ENCODE measurements around the gene TSEN34. TPM values are rescaled to one million over a fixed set of nuclear protein-coding genes. Genes with fewer than 3 reads are reported as not detected.
"Not testable (repeated sequence)": the region's sequence is repeated elsewhere in the genome, so short reads cannot be mapped to it uniquely, and the experiment has no call there.

The TSEN34 gene
- total RNA-seq, 1 experiment from 2014 or later: 64.7 TPM

DNA sequence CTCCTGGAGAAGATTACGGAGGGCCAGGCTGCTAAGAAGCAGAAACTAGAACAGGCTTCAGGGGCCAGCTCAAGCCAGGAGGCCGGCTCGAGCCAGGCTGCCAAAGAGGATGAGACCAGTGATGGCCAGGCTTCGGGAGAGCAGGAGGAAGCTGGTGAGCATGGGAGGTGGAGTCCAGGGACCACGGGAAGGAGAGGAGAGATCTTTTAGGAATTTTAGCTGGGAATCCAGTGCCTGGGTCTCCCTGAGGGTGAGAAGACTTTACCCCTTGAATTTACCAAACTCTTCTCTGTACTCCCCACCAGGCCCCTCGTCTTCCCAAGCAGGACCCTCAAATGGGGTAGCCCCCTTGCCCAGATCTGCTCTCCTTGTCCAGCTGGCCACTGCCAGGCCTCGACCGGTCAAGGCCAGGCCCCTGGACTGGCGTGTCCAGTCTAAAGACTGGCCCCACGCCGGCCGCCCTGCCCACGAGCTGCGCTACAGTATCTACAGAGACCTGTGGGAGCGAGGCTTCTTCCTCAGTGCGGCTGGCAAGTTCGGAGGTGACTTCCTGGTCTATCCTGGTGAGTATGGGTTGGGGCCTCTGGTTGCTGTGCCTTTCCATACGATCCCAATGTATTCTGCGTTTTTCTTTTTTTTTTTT is 824 bp downstream of the TSEN34 start:
- H3K36me3 ChIP-seq (ENCODE audit: insufficient read depth, low read length, poor library complexity, severe bottlenecking): peaks cover 21% of the 10 kb centered on the region
- no peak for DNase-seq (ENCODE audit: low spot score)
- ChIA-PET CTCF (no interaction called here), POLR2A (ENCODE audit: low non-redundant PET) (no interaction called here)
- peaks cover 17% of the 10 kb centered on the region for H3K4me1 ChIP-seq (ENCODE audit: insufficient read depth, low read length, poor library complexity, severe bottlenecking)
- H3K27me3 ChIP-seq (replicated peaks; ENCODE audit: insufficient read depth, low read depth, low read length, poor library complexity): no peaks in the 10 kb centered on the region
- H3K27ac ChIP-seq (ENCODE audit: low read depth, low read length, poor library complexity, severe bottlenecking): peak overlapping the region; percentile 98
- H3K4me3 ChIP-seq (ENCODE audit: low read depth, low read length, poor library complexity, severe bottlenecking): peak overlapping the region; percentile 91
- intact Hi-C loops (cut with micrococcal nuclease; ENCODE audit: unreplicated experiment): no loop called here
- TF ChIP-seq, protein P1, sequence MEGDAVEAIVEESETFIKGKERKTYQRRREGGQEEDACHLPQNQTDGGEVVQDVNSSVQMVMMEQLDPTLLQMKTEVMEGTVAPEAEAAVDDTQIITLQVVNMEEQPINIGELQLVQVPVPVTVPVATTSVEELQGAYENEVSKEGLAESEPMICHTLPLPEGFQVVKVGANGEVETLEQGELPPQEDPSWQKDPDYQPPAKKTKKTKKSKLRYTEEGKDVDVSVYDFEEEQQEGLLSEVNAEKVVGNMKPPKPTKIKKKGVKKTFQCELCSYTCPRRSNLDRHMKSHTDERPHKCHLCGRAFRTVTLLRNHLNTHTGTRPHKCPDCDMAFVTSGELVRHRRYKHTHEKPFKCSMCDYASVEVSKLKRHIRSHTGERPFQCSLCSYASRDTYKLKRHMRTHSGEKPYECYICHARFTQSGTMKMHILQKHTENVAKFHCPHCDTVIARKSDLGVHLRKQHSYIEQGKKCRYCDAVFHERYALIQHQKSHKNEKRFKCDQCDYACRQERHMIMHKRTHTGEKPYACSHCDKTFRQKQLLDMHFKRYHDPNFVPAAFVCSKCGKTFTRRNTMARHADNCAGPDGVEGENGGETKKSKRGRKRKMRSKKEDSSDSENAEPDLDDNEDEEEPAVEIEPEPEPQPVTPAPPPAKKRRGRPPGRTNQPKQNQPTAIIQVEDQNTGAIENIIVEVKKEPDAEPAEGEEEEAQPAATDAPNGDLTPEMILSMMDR (conservative IDR thresholded peaks at IDR 0.05; ENCODE audit: low read depth, low read length): no peak
- TF ChIP-seq EZH2 (IDR thresholded peaks at IDR 0.05; ENCODE audit: borderline replicate concordance, low read depth, low read length, poor library complexity, severe bottlenecking): no peak
- no peaks in the 10 kb centered on the region for H3K9me3 ChIP-seq (ENCODE audit: low read depth, low read length, poor library complexity, severe bottlenecking)
- no TSS peak for BruUV-seq (replicated peaks)

DNA sequence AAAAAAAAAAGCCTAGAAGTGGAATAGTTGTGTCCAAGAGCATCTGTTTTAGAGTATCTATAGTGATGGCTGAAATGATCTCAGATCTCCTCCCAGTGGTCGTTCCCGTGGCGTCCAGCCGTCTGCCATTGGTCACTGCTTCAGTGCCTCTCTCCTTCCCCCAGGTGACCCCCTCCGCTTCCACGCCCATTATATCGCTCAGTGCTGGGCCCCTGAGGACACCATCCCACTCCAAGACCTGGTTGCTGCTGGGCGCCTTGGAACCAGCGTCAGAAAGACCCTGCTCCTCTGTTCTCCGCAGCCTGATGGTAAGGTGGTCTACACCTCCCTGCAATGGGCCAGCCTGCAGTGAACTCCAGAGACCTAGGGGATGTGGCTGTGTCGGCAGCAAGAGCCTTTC is 1.9 kb downstream of the TSEN34 start:
- no peak overlapping the region for H3K4me3 ChIP-seq (ENCODE audit: low read depth, low read length, poor library complexity, severe bottlenecking)
- intact Hi-C loops (cut with micrococcal nuclease; ENCODE audit: unreplicated experiment): no loop called here
- no TSS peak for BruUV-seq (replicated peaks)
- no peak for TF ChIP-seq EZH2 (IDR thresholded peaks at IDR 0.05; ENCODE audit: borderline replicate concordance, low read depth, low read length, poor library complexity, severe bottlenecking)
- TF ChIP-seq, protein P1 (conservative IDR thresholded peaks at IDR 0.05; ENCODE audit: low read depth, low read length): no peak
- DNase-seq (ENCODE audit: low spot score): no peak
- no peak overlapping the region for H3K27ac ChIP-seq (ENCODE audit: low read depth, low read length, poor library complexity, severe bottlenecking)
- no peaks in the 10 kb centered on the region for H3K27me3 ChIP-seq (replicated peaks; ENCODE audit: insufficient read depth, low read depth, low read length, poor library complexity)
- ChIA-PET CTCF (no interaction called here), POLR2A (ENCODE audit: low non-redundant PET) (no interaction called here)
- H3K36me3 ChIP-seq (ENCODE audit: insufficient read depth, low read length, poor library complexity, severe bottlenecking): peaks cover 21% of the 10 kb centered on the region
- H3K4me1 ChIP-seq (ENCODE audit: insufficient read depth, low read length, poor library complexity, severe bottlenecking): peaks cover 16% of the 10 kb centered on the region
- no peaks in the 10 kb centered on the region for H3K9me3 ChIP-seq (ENCODE audit: low read depth, low read length, poor library complexity, severe bottlenecking)

DNA sequence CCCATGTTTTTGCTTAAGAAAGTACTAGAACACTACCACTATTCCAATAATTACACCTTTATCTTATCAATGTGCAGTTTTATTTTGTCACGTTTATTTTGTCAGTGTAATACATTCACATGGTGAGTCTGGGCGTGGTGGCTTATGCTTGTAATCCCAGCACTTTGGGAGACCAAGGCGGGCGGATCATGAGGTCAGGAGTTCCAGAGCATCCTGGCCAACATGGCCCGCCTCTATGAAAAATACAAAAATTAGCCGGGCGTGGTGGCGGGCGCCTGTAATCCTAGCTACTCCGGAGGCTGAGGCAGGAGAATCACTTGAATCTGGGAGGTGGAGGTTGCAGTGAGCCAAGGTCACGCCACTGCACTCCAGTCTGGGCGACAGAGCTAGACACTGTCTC is 3.4 kb downstream of the TSEN34 start:
- H3K27ac ChIP-seq (ENCODE audit: low read depth, low read length, poor library complexity, severe bottlenecking); H3K27me3 ChIP-seq (replicated peaks; ENCODE audit: insufficient read depth, low read depth, low read length, poor library complexity); CTCF ChIA-PET; H3K9me3 ChIP-seq (ENCODE audit: low read depth, low read length, poor library complexity, severe bottlenecking); DNase-seq (ENCODE audit: low spot score); H3K4me3 ChIP-seq (ENCODE audit: low read depth, low read length, poor library complexity, severe bottlenecking); intact Hi-C loops (cut with micrococcal nuclease; ENCODE audit: unreplicated experiment); POLR2A ChIA-PET (ENCODE audit: low non-redundant PET); H3K4me1 ChIP-seq (ENCODE audit: insufficient read depth, low read length, poor library complexity, severe bottlenecking); BruUV-seq (replicated peaks): not testable (repeated sequence)
- peaks cover 21% of the 10 kb centered on the region for H3K36me3 ChIP-seq (ENCODE audit: insufficient read depth, low read length, poor library complexity, severe bottlenecking)

DNA sequence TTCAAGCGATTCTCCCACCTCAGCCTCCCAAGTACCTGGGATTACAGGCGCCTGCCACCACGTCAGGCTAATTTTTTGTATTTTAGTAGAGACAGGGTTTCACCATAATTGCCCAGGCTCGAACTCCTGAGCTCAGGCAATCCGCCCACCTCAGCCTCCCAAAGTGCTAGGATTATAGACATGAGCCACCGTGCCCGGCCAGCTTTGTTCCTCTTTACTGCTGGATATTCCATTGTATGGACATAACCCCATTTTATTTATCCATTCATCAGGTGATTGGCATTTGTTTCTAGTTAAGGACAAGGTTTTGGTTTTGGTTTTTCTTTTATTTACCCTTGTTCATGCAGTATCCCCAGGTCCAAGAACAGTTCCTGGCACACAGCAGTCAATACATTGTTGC is 5.4 kb downstream of the TSEN34 start:
- intact Hi-C loops (cut with micrococcal nuclease; ENCODE audit: unreplicated experiment): no loop called here
- Histone ChIP-seq H3K27me3 (replicated peaks; ENCODE audit: insufficient read depth, low read depth, low read length, poor library complexity) (no peaks in the 10 kb centered on the region), H3K4me1 (ENCODE audit: insufficient read depth, low read length, poor library complexity, severe bottlenecking) (peaks cover 10% of the 10 kb centered on the region), H3K36me3 (ENCODE audit: insufficient read depth, low read length, poor library complexity, severe bottlenecking) (peaks cover 27% of the 10 kb centered on the region), H3K4me3 (ENCODE audit: low read depth, low read length, poor library complexity, severe bottlenecking) (no peak overlapping the region), H3K9me3 (ENCODE audit: low read depth, low read length, poor library complexity, severe bottlenecking) (no peaks in the 10 kb centered on the region), H3K27ac (ENCODE audit: low read depth, low read length, poor library complexity, severe bottlenecking) (no peak overlapping the region)
- DNase-seq (ENCODE audit: low spot score): no peak
- TF ChIP-seq EZH2 (IDR thresholded peaks at IDR 0.05; ENCODE audit: borderline replicate concordance, low read depth, low read length, poor library complexity, severe bottlenecking): no peak
- TF ChIP-seq, protein P1 (conservative IDR thresholded peaks at IDR 0.05; ENCODE audit: low read depth, low read length): no peak
- ChIA-PET POLR2A (ENCODE audit: low non-redundant PET) (interaction anchor here (1.4 kb wide), 1 partner anchor 8 kb away, joined by 3 read pairs; no protein-coding TSS in a partner anchor), CTCF (no interaction called here)
- no TSS peak for BruUV-seq (replicated peaks)
